RWPE1 (cell line): ENCODE measurements around the gene PECR.

ENCODE experiments used
- CTCF ChIA-PET: fragments of 350-600 bp; sonication (Branson Sonifier 250); formaldehyde crosslinking; extraction: SDS; loops from one replicate; lab custom pipeline; 2021; lab: Yijun Ruan, JAX
- POLR2A ChIA-PET: fragments of 400-600 bp; formaldehyde crosslinking; extraction: SDS; loops from one replicate; lab custom pipeline; 2020; ENCODE audit warnings: antibody characterized with exemption; ENCODE audit not compliant: low non-redundant PET; lab: Yijun Ruan, JAX
- DNase-seq: peaks from one replicate; pipeline ENCODE4 v3.0.0; 2012; ENCODE audit warnings: low spot score
- H3K27ac ChIP-seq: fragments of 450-650 bp; 2 replicates; pipeline ENCODE4 v1.5.1; 2017
- CTCF ChIP-seq: fragments of 450-650 bp; conservative IDR thresholded peaks from 2 replicates; pipeline ENCODE4 v1.5.1; 2017; ENCODE audit warnings: low read depth, mild to moderate bottlenecking

The PECR gene

GRCh38 chr2:216033403-216033802, 48.2 kb downstream of the PECR start:
- ChIA-PET CTCF (interaction anchor here (0.6 to 2.1 kb wide), 8 partner anchors 9 to 86 kb away, joined by 3 to 7 read pairs (median 4); partner anchors contain the start of genes PECR and TMEM169), POLR2A (interaction anchor here (0.5 kb wide), 1 partner anchor 14 kb away, joined by 3 read pairs; no protein-coding TSS in a partner anchor)
- DNase-seq: no peak
- no peak for TF ChIP-seq CTCF
- H3K27ac ChIP-seq: no peak overlapping the region

- no peak for TF ChIP-seq CTCF
- no peak overlapping the region for H3K27ac ChIP-seq
- peak; percentile 14 for DNase-seq
- ChIA-PET POLR2A (no interaction called here), CTCF (interaction anchor here (0.5 to 1.2 kb wide), 3 partner anchors 13 to 48 kb away, joined by 3 to 6 read pairs (median 5); no protein-coding TSS in a partner anchor)
Measured at GRCh38 chr2:216031960-216032689, 49.5 kb downstream of the PECR start.

- no peak overlapping the region for H3K27ac ChIP-seq
- CTCF ChIA-PET: no interaction called here
- POLR2A ChIA-PET: no interaction called here
- TF ChIP-seq CTCF: no peak
- DNase-seq: no peak
Measured at GRCh38 chr2:216030216-216030615, 51.4 kb downstream of the PECR start.

GRCh38 chr2:216029416-216030129, 52.0 kb downstream of the PECR start:
- no peak for DNase-seq
- ChIA-PET POLR2A (no interaction called here), CTCF (no interaction called here)
- no peak overlapping the region for H3K27ac ChIP-seq
- no peak for TF ChIP-seq CTCF

GRCh38 chr2:216024779-216025336, 56.8 kb downstream of the PECR start:
- POLR2A ChIA-PET: interaction anchor here (0.6 kb wide), 1 partner anchor 9 kb away, joined by 3 read pairs; no protein-coding TSS in a partner anchor
- no peak for DNase-seq
- CTCF ChIA-PET: interaction anchor here (1.2 kb wide), 1 partner anchor 75 kb away, joined by 4 read pairs; no protein-coding TSS in a partner anchor
- TF ChIP-seq CTCF: no peak
- no peak overlapping the region for H3K27ac ChIP-seq

GRCh38 chr2:216023055-216023648, 58.5 kb downstream of the PECR start:
- peak; percentile 68 for DNase-seq
- H3K27ac ChIP-seq: no peak overlapping the region
- CTCF ChIA-PET: interaction anchor here (0.6 to 1.5 kb wide), 11 partner anchors 8 to 999 kb away, joined by 3 to 8 read pairs (median 3); no protein-coding TSS in a partner anchor
- TF ChIP-seq CTCF: peak; percentile 73
- POLR2A ChIA-PET: no interaction called here
